HFFc6 (cell line): ENCODE measurements around the gene FIBCD1. TPM values are rescaled to one million over a fixed set of nuclear protein-coding genes. Genes with fewer than 3 reads are reported as not detected.

Source experiments
- DNase-seq: peaks from one replicate; pipeline ENCODE4 v3.0.0-alpha.2; 2018
- H3K27ac Mint-ChIP-seq: 2 replicates; pipeline ENCODE4 v1.8.0; 2020; ENCODE audit warnings: mild to moderate bottlenecking, mixed read lengths
- H3K27me3 Mint-ChIP-seq: 2 replicates; pipeline ENCODE4 v1.8.0; 2021; ENCODE audit warnings: mild to moderate bottlenecking, moderate library complexity, mixed read lengths; ENCODE audit not compliant: insufficient read depth
- H3K36me3 Mint-ChIP-seq: 2 replicates; pipeline ENCODE4 v1.8.0; 2021; ENCODE audit warnings: low read depth, mixed read lengths
- H3K4me1 Mint-ChIP-seq: 2 replicates; pipeline ENCODE4 v1.8.0; 2020; ENCODE audit warnings: low read depth, mixed read lengths
- H3K4me3 Mint-ChIP-seq: 2 replicates; pipeline ENCODE4 v1.8.0; 2020; ENCODE audit warnings: mild to moderate bottlenecking, moderate library complexity, mixed read lengths
- H3K9me3 Mint-ChIP-seq: 2 replicates; pipeline ENCODE4 v1.8.0; 2020; ENCODE audit warnings: mild to moderate bottlenecking, mixed read lengths
- CTCF ChIP-seq: fragments of 200-600 bp; sonication (generic); IDR thresholded peaks from 2 replicates; pipeline ENCODE4 v1.5.0; 2021; ENCODE audit warnings: antibody characterized with exemption, mild to moderate bottlenecking
- total RNA-seq, 6 experiments: library from RNA; stranded (reverse); fragmentation: NEBNext Ultra II Directional; extraction: Animal tissue kit (Norgen Biotek cat#: 25700); gene quantifications; 2 replicates in 1 of 6; 3 replicates in 5 of 6; pipeline ENCODE4 v1.2.3, GENCODE V29; 2021

Gene FIBCD1
- total RNA-seq, 6 experiments from 2014 or later: 1.5 to 9.0 (median 8.0) TPM

DNA sequence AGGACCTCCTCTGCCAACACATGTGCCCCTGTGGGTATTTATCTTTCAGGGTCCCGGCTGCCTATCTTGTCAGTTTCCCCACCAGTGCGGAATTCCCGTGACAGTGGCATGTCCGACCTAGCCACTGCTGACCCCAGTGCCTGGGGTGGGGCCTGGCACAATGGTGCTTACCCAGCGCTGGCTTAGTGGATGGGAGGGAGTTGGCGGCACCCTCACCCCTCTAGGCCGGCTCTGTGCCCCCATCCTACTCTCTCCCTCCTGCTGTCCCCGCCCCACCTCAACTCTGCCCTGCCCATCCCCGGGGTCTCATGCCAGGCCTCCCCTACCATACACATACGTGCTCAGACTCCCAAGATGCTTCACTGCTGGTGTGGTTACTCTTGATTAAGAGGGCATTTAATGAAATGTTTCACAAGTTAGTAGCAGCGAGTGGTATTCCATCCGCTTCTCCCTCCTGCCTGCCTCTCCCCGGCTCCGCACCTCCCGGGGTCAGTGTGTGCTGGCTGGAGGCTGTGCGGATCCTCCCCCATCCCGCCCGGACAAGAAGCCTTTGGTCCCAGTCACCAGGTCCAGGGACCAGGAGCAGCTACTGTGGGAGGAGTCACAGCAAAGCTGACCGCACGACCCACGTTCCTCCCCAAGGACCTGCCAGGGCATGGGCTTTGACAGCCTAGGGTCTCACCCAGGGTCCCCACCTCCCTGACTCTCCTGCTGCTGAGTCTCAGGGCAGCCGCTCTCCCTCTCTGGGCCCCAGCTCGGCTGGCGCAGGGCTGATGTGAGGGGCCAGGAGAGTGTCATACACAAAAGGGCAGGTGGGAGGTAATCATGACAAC lies 32.9 kb downstream of the FIBCD1 start:
- no peak overlapping the region for H3K4me3 Mint-ChIP-seq
- no peak overlapping the region for H3K27ac Mint-ChIP-seq

GRCh38 chr9:130905125-130905901 lies 33.7 kb downstream of the FIBCD1 start:
- Mint-ChIP-seq H3K36me3 (no peaks in the 10 kb centered on the region), H3K9me3 (no peaks in the 10 kb centered on the region), H3K4me1 (no peaks in the 10 kb centered on the region), H3K27ac (no peak overlapping the region), H3K27me3 (peaks cover 24% of the 10 kb centered on the region), H3K4me3 (no peak overlapping the region)
- no peak for DNase-seq
- TF ChIP-seq CTCF: no peak

More for the DNA sequence above, 32.9 kb downstream of the FIBCD1 start:
- H3K9me3 Mint-ChIP-seq: no peaks in the 10 kb centered on the region
- no peaks in the 10 kb centered on the region for H3K4me1 Mint-ChIP-seq
- no peaks in the 10 kb centered on the region for H3K36me3 Mint-ChIP-seq
- H3K27me3 Mint-ChIP-seq: peaks cover 24% of the 10 kb centered on the region
- no peak for DNase-seq
- TF ChIP-seq CTCF: no peak

DNA sequence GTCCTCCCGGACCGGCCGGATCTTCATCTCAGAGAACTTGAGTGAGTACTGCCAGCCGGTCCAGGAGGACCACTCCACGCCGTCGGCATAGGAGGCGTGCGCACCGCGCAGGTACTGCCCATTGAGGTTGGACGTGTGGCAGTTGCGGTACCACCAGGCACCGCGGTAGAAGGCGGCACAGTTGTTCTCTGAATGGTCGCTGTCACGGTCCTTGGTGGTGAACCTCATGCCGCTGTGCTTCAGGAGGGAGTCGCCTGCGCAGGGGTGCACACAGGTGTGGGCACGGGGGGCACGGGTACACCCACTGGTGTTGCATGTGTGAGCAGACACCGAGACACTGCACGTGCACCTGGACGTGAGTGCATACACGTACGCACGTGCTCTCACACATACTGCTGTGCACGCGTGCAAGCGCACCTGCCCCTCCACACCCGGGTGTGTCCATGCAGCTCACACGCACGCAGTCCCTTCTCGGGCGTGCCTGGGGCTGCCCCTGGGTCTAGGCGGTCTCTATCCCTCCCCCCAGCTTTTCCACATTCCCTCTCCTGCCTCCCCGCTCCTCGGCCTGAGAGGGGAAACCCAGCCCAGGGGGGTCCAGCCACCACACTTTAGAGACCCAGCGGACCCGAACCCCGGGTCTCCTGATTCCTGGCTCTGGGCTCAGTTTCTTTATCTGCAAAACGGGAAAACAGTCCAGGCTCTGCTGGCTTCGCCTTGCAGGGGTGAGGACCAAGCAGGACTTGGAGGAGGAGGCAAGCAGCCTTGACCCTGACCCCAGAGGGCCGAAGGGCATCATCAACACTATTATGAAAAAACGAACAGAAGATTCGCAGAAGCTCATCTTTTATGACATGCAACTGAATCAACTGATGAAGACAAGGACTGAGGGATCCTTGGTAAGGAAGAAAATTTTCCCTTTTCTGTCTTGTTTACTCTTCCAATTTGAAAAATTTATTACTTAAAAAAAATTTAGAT lies 34.7 kb downstream of the FIBCD1 start:
- Mint-ChIP-seq H3K36me3 (no peaks in the 10 kb centered on the region), H3K4me1 (no peaks in the 10 kb centered on the region), H3K4me3 (no peak overlapping the region), H3K27ac (no peak overlapping the region), H3K27me3 (peaks cover 24% of the 10 kb centered on the region), H3K9me3 (no peaks in the 10 kb centered on the region)
- no peak for TF ChIP-seq CTCF
- no peak for DNase-seq

DNA sequence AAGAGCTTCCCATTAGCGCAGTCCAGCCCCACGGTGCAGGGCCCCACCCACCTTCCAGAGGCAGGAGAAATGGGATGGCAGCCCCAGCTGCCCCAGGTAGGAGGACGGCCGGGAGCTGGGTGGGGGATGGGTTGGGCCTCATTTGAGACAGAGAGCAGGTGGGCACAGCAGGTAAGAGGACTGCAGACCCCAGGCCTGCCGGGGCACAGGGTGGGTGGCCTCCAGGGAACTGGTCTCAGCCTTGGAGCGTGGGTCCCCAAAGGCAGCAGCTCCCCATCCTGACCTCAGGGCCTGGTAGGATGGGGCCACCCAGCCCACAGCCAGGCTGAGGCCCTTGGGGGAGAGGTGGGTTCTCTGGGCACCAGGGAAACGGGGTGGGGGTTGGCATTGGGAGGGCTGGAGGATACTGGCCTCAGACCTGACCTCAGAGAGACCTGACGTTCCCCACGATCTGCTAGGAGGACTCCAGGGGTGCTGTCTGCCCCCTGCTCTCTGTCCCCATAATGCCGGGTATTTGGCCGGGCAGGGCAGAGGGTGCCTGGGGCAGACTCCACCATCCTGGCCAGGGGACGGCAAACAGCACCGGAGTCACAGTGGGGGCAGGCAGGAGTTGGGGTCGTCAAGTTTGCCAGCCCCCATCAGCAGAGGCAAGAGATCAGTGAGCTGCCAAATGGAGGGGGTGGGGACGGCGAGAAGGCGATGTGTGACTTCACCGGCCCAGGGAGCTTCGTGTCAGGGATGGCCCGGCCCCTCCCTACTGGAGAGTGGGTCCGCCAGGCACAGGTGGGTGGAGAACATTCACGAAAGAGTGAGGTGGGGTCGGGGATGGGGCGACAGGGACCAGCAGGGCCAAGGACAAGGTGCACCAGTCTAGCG lies 35.6 kb downstream of the FIBCD1 start:
- Mint-ChIP-seq H3K9me3 (no peaks in the 10 kb centered on the region), H3K27me3 (peaks cover 24% of the 10 kb centered on the region), H3K36me3 (no peaks in the 10 kb centered on the region), H3K4me1 (no peaks in the 10 kb centered on the region), H3K27ac (no peak overlapping the region), H3K4me3 (no peak overlapping the region)
- DNase-seq: no peak
- TF ChIP-seq CTCF: no peak
